RWPE2 (cell line): ENCODE data around the gene SYP.
A peak's percentile ranks its signal among the peaks of the same experiment; 100 is the strongest.

ENCODE experiments used
- ATAC-seq: fragments of 200-7000 bp; cut with Tn5 transposase; 3 replicates; pipeline ENCODE4 v1.9.1; 2021; ENCODE audit warnings: low read depth
- DNase-seq: peaks from one replicate; pipeline ENCODE4 v3.0.0-alpha.2; 2020; ENCODE audit warnings: low spot score
- H3K27ac ChIP-seq: fragments of 450-650 bp; 2 replicates; pipeline ENCODE4 v1.5.1; 2017; ENCODE audit warnings: mild to moderate bottlenecking; ENCODE audit not compliant: poor library complexity, severe bottlenecking
- H3K27me3 ChIP-seq: fragments of 250-450 bp; sonication (Bioruptor Pico); 2 replicates; pipeline ENCODE4 v1.5.1; 2021; ENCODE audit warnings: mild to moderate bottlenecking, moderate library complexity; ENCODE audit not compliant: insufficient read depth, poor library complexity, severe bottlenecking
- H3K36me3 ChIP-seq: fragments of 250-450 bp; sonication (Bioruptor Pico); 2 replicates; pipeline ENCODE4 v1.5.1; 2020; ENCODE audit warnings: low read depth, mild to moderate bottlenecking, moderate library complexity
- H3K4me1 ChIP-seq: fragments of 250-450 bp; sonication (Bioruptor Pico); 2 replicates; pipeline ENCODE4 v1.5.1; 2021; ENCODE audit warnings: mild to moderate bottlenecking, moderate library complexity; ENCODE audit not compliant: insufficient read depth, poor library complexity, severe bottlenecking
- H3K4me3 ChIP-seq: fragments of 250-450 bp; sonication (Bioruptor Pico); 2 replicates; pipeline ENCODE4 v1.5.1; 2021; ENCODE audit warnings: mild to moderate bottlenecking, moderate library complexity; ENCODE audit not compliant: severe bottlenecking
- H3K9me3 ChIP-seq: fragments of 250-450 bp; sonication (Bioruptor Pico); 2 replicates; pipeline ENCODE4 v1.5.1; 2021; ENCODE audit warnings: mild to moderate bottlenecking, moderate library complexity; ENCODE audit not compliant: severe bottlenecking
- CTCF ChIP-seq: fragments of 450-650 bp; IDR thresholded peaks from one replicate; pipeline ENCODE4 v1.5.1; 2017; ENCODE audit warnings: mild to moderate bottlenecking, moderate library complexity; ENCODE audit not compliant: poor library complexity, severe bottlenecking

Gene SYP

GRCh38 chrX:49193542-49193964 is 6.4 kb downstream of the SYP start:
- no peaks in the 10 kb centered on the region for H3K36me3 ChIP-seq
- no peak for ATAC-seq
- no peak for TF ChIP-seq CTCF
- no peaks in the 10 kb centered on the region for H3K27me3 ChIP-seq
- H3K27ac ChIP-seq: no peak overlapping the region
- no peak for DNase-seq
- no peaks in the 10 kb centered on the region for H3K4me1 ChIP-seq
- no peak overlapping the region for H3K4me3 ChIP-seq
- no peaks in the 10 kb centered on the region for H3K9me3 ChIP-seq

GRCh38 chrX:49192722-49193328 is 7.2 kb downstream of the SYP start:
- ATAC-seq (no peak), DNase-seq (no peak)
- no peaks in the 10 kb centered on the region for H3K9me3 ChIP-seq
- no peak overlapping the region for H3K4me3 ChIP-seq
- no peaks in the 10 kb centered on the region for H3K36me3 ChIP-seq
- no peak overlapping the region for H3K27ac ChIP-seq
- no peaks in the 10 kb centered on the region for H3K27me3 ChIP-seq
- peak; percentile 57 for TF ChIP-seq CTCF
- no peaks in the 10 kb centered on the region for H3K4me1 ChIP-seq

- TF ChIP-seq CTCF: no peak
- no peak for DNase-seq
- Histone ChIP-seq H3K9me3 (no peaks in the 10 kb centered on the region), H3K4me3 (peak overlapping the region; percentile 82), H3K36me3 (no peaks in the 10 kb centered on the region), H3K27me3 (no peaks in the 10 kb centered on the region), H3K27ac (peak overlapping the region; percentile 41), H3K4me1 (no peaks in the 10 kb centered on the region)
- peak; percentile 1 for ATAC-seq
Observed at GRCh38 chrX:49191574-49192011, 8.4 kb downstream of the SYP start.

- Histone ChIP-seq H3K36me3 (no peaks in the 10 kb centered on the region), H3K27me3 (no peaks in the 10 kb centered on the region), H3K4me1 (no peaks in the 10 kb centered on the region), H3K9me3 (no peaks in the 10 kb centered on the region), H3K4me3 (peak overlapping the region; percentile 82), H3K27ac (peak overlapping the region; percentile 67)
- ATAC-seq (peak; percentile 92), DNase-seq (peak; percentile 93)
- TF ChIP-seq CTCF: no peak
Observed at GRCh38 chrX:49190821-49191573, 9.0 kb downstream of the SYP start.

- DNase-seq (no peak), ATAC-seq (no peak)
- H3K4me3 ChIP-seq: no peak overlapping the region
- TF ChIP-seq CTCF: no peak
- peak overlapping the region; percentile 67 for H3K27ac ChIP-seq
- H3K4me1 ChIP-seq: no peaks in the 10 kb centered on the region
- no peaks in the 10 kb centered on the region for H3K36me3 ChIP-seq
- no peaks in the 10 kb centered on the region for H3K9me3 ChIP-seq
- H3K27me3 ChIP-seq: no peaks in the 10 kb centered on the region
Observed at GRCh38 chrX:49189606-49190005, 10.4 kb downstream of the SYP start.
